ENCODE measurements around the gene PARS2. TPM values are rescaled to one million over a fixed set of nuclear protein-coding genes. Genes with fewer than 3 reads are reported as not detected.
A peak's percentile ranks its signal among the peaks of the same experiment; 100 is the strongest.

The PARS2 gene
- total RNA-seq, 4 donors from 2014 or later: 4.8 to 7.4 (median 6.0) TPM

DNA sequence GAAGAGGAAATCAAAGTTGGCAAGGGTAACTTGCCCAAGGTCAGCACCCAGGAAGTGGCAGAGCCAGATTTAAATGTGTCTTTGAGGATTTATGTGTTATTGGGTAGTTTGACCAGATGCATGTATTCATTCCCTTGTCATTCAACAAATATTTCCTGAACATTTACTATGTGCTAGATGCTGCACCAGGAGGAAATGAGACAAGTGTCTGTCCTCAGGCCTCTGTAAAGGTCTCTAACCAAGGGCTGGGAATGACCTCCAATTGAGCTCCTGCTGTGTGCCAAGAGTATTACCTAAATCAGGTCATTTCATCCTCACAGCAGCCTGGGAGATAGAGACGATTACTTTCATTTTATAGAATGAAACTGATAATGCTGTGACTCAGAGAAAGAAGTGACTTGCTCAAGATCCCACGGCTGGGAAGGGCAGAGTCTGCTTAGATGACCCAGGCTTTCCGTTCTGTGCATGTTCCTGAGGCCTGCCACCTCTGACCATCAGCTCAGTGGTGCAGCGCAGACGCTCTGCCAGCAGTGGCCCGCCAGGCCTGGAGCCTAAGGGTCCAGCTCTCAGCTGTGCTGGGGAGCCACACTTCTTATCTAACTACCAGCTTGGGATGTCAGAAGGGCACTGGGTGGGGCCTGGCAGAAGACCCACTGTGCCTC, 40.3 kb upstream of the PARS2 start:
- no peaks in the 10 kb centered on the region for H3K27me3 ChIP-seq
- TF ChIP-seq POLR2A (IDR thresholded peaks at IDR 0.05): no peak
- TF ChIP-seq, protein P1, sequence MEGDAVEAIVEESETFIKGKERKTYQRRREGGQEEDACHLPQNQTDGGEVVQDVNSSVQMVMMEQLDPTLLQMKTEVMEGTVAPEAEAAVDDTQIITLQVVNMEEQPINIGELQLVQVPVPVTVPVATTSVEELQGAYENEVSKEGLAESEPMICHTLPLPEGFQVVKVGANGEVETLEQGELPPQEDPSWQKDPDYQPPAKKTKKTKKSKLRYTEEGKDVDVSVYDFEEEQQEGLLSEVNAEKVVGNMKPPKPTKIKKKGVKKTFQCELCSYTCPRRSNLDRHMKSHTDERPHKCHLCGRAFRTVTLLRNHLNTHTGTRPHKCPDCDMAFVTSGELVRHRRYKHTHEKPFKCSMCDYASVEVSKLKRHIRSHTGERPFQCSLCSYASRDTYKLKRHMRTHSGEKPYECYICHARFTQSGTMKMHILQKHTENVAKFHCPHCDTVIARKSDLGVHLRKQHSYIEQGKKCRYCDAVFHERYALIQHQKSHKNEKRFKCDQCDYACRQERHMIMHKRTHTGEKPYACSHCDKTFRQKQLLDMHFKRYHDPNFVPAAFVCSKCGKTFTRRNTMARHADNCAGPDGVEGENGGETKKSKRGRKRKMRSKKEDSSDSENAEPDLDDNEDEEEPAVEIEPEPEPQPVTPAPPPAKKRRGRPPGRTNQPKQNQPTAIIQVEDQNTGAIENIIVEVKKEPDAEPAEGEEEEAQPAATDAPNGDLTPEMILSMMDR (IDR thresholded peaks at IDR 0.05): no peak
- H3K4me3 ChIP-seq (replicated peaks in 1 of 3): no peak overlapping the region
- intact Hi-C loops (cut with DNase I): no loop called here
- H3K4me1 ChIP-seq: peaks cover 6 to 19% of the 10 kb centered on the region in 2 donors
- WGBS, 2 donors: 71 to 81% methylated on average over 3 to 6 of the region's 6 CpGs
- H3K36me3 ChIP-seq: no peaks in the 10 kb centered on the region
- DNase-seq: no peak
- H3K9me3 ChIP-seq: no peaks in the 10 kb centered on the region
- H3K27ac ChIP-seq: no peak overlapping the region

DNA sequence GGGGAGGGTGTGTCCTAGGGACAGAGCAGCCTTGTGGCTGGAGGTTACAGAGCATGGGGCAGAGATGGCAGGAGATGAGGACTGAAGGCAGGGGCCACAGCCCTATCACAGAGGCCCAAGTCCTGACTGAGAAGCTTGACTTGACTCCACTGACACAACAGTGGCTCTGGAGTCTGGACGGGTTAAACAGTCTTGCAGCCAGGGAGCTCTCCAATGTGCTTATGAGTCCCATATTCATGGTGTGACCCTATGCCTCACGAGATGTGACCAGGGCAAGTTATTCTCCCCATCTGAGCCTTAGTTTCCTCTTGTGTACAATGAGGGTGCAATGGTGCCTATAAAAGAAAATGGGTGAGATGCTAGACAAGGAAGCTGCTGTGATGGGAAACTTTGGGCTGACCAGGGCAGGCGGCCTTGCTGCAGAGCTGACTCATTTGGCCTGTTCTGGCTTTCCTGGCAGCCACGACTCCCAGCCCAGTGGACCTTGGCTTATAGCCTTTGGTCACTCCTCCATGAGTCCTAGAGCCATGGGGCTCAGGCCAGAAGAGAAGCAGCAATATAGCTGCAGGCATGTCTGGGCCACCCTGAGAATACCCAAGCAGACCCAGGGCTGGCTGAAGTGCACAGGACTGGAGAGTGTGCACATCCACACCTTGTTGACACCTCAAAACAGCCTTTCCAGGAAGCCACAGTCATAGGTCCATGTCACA, 39.6 kb upstream of the PARS2 start:
- DNase-seq: no peak
- intact Hi-C loops (cut with DNase I): no loop called here
- Histone ChIP-seq H3K4me3 (replicated peaks in 1 of 3) (no peak overlapping the region), H3K4me1 (peaks cover 6 to 25% of the 10 kb centered on the region in 2 donors), H3K36me3 (no peaks in the 10 kb centered on the region), H3K9me3 (no peaks in the 10 kb centered on the region), H3K27ac (no peak overlapping the region), H3K27me3 (no peaks in the 10 kb centered on the region)
- 61 to 67% methylated on average over 4 of the region's 4 CpGs for WGBS, 2 donors
- no peak for TF ChIP-seq POLR2A (IDR thresholded peaks at IDR 0.05)
- TF ChIP-seq, protein P1 (IDR thresholded peaks at IDR 0.05): no peak

DNA sequence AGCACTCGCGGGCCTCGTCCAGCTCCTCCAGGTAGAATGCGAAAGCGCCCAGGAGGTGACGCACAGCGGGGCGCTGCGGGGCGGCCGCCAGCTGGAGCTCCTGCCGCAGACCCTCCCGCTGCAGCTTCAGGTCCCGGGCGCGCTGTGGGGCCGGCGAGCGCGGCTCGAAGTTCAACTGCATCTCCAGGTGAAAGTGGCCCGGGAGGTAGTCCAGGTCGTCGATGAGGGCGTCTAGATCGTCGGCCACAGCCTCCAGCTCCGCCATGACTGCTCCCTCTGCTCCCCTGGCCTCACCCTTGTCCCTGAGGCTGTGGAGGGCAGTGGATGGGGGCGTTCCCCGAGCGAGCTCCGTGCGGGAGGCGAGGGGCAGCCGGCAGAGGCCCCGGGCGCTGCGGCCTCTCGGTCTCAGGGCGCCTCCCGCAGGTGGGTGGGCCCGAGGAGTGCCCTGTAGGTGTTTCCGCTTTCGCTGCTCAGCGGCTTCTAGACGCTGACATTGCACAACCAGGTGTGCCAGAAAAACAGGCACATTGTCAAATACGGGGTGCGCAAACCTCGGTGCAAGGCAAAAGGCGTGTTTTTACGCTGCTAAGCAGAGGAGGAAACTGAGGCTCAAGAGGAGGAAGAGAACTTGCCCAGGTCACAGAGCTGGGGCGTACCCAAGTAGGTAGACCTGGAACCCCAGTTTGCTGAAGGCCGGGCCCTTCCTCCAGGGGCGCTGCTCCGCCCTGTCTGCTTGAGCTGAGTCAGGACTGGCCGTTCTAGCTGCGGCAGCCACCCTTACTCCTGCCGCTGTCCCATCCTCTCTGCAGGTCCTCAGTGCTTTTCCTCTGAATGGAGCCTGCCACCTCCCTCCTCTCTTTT, 36.8 kb upstream of the PARS2 start, which contains the start of gene TTC22:
TTC22 (minus strand) TSS at position 425 of the 861 bp plus-strand sequence; CDS start at position 265, 160 bp downstream.
- Histone ChIP-seq H3K9me3 (no peaks in the 10 kb centered on the region), H3K4me1 (peaks cover 6 to 26% of the 10 kb centered on the region in 2 donors), H3K36me3 (no peaks in the 10 kb centered on the region), H3K27ac (peak within 1 kb of the TSS in 2 of 3 donors; percentile 25 to 62), H3K4me3 (replicated peaks in 1 of 3) (peak within 1 kb of the TSS; percentile 16 to 48 (median 28)), H3K27me3 (no peaks in the 10 kb centered on the region)
- 9 to 15% methylated on average over 16 to 31 of the region's 58 CpGs for WGBS, 2 donors
- TF ChIP-seq, protein P1 (IDR thresholded peaks at IDR 0.05): peak in 4 of 6 experiments; percentile 45 to 52 (median 49)
- TF ChIP-seq POLR2A (IDR thresholded peaks at IDR 0.05): peak in 1 of 2 donors; percentile 54
- intact Hi-C loops (cut with DNase I): no loop called here
- DNase-seq: peak; percentile 72 to 78

DNA sequence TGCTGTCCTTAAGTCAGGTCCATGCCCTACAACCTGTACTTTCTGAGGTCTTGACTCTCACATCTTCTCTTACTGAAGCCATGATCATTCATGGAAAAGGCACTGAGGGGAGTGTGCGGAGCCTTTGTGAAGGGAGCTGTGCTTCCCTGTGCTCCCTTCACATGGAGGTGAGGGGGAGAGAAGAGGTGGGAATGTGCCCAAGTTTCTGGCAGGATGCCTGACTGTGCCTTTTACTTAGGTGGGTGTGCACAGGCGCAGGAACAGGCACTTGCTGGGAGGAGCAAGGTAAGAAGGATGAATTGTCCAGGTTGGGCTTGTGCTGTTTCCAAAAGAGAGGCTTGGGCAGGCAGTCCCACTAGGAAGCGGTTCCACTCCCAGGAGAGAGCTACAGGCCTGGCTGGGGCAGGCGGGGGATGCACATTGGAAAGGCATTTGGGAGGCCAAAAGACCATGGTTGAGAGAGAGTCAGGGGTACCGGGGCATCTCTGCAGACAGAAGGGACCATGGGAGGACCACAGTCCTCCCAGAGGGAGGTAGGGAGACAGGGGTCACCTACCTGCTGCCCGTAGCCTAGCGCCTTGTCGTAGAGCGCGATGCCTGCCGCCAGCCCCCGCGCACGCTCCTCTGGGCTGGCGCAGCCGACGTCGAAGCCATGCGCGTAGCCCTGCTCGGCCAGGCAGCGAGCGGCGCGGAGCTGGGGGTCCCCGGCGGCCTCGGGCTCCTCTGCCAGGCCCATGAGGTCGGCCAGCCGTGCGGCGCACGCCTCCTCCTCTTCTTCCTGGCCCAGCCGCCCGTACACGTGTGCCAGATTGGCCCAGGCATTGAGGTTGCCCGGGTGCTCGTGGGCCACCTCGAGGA, 35.9 kb upstream of the PARS2 start:
- Histone ChIP-seq H3K36me3 (no peaks in the 10 kb centered on the region), H3K4me1 (peaks cover 6 to 26% of the 10 kb centered on the region in 2 donors), H3K27ac (peak overlapping the region in 2 of 3 donors; percentile 25 to 62), H3K9me3 (no peaks in the 10 kb centered on the region), H3K27me3 (no peaks in the 10 kb centered on the region), H3K4me3 (replicated peaks in 1 of 3) (peak overlapping the region in 2 of 3 donors; percentile 16 to 48)
- TF ChIP-seq, protein P1 (IDR thresholded peaks at IDR 0.05): no peak
- no peak for TF ChIP-seq POLR2A (IDR thresholded peaks at IDR 0.05)
- intact Hi-C loops (cut with DNase I): no loop called here
- DNase-seq: peak in 1 of 2 donors; percentile 38
- 43 to 69% methylated on average over 11 to 13 of the region's 39 CpGs for WGBS, 2 donors
